Measurements from ENCODE around the gene CEBPE.

Gene CEBPE

GRCh38 chr14:23124337-23124954 lies 5.4 kb upstream of the CEBPE start:
- ATAC-seq = no peak
- TF ChIP-seq, protein P1, sequence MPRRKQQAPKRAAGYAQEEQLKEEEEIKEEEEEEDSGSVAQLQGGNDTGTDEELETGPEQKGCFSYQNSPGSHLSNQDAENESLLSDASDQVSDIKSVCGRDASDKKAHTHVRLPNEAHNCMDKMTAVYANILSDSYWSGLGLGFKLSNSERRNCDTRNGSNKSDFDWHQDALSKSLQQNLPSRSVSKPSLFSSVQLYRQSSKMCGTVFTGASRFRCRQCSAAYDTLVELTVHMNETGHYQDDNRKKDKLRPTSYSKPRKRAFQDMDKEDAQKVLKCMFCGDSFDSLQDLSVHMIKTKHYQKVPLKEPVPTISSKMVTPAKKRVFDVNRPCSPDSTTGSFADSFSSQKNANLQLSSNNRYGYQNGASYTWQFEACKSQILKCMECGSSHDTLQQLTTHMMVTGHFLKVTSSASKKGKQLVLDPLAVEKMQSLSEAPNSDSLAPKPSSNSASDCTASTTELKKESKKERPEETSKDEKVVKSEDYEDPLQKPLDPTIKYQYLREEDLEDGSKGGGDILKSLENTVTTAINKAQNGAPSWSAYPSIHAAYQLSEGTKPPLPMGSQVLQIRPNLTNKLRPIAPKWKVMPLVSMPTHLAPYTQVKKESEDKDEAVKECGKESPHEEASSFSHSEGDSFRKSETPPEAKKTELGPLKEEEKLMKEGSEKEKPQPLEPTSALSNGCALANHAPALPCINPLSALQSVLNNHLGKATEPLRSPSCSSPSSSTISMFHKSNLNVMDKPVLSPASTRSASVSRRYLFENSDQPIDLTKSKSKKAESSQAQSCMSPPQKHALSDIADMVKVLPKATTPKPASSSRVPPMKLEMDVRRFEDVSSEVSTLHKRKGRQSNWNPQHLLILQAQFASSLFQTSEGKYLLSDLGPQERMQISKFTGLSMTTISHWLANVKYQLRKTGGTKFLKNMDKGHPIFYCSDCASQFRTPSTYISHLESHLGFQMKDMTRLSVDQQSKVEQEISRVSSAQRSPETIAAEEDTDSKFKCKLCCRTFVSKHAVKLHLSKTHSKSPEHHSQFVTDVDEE (CRISPR knock-in tag; IDR thresholded peaks at IDR 0.05) = no peak
- TF ChIP-seq ARNTL (CRISPR knock-in tag; IDR thresholded peaks at IDR 0.05; ENCODE audit: borderline replicate concordance, low read depth) = no peak
- no peak for TF ChIP-seq ZC3H10 (CRISPR knock-in tag; IDR thresholded peaks at IDR 0.05)
- TF ChIP-seq BACH2 (CRISPR knock-in tag; IDR thresholded peaks at IDR 0.05; ENCODE audit: borderline replicate concordance) = no peak
- no peak for TF ChIP-seq ISL1 (CRISPR knock-in tag; IDR thresholded peaks at IDR 0.05)
- TF ChIP-seq CSDC2 (CRISPR knock-in tag; IDR thresholded peaks at IDR 0.05) = no peak
- no peak for TF ChIP-seq ZFP30 (CRISPR knock-in tag; IDR thresholded peaks at IDR 0.05)
- no peak for TF ChIP-seq OSR1 (CRISPR knock-in tag; IDR thresholded peaks at IDR 0.05)
- no peak for TF ChIP-seq CREB5 (CRISPR knock-in tag; IDR thresholded peaks at IDR 0.05; ENCODE audit: low read depth)
- TF ChIP-seq TOX (CRISPR knock-in tag; IDR thresholded peaks at IDR 0.05; ENCODE audit: borderline replicate concordance) = no peak

DNA sequence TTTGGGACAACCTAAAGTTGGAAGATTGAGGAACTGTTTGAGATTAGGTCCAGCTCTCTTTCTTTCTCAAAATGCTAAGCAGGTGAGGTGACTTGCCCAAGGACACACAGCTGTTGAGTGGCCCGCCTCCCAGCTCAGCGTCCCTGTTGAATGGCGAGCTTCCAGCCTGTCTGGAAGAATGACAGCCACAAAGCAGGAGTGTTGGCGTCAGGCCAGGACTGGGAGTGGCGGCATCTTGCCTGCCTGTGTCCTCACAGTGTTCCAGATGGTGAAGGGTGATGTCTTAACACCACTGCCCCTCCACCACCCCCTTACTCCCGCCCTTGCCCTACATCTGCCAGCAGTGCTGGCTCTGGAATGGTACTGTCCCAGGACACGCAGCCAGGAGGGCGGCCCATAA lies 4.4 kb upstream of the CEBPE start:
- ATAC-seq = no peak
- TF ChIP-seq OSR1 (CRISPR knock-in tag; IDR thresholded peaks at IDR 0.05) = no peak
- no peak for TF ChIP-seq TCF4 (CRISPR knock-in tag; IDR thresholded peaks at IDR 0.05; ENCODE audit: borderline replicate concordance)
- TF ChIP-seq SNAI2 (CRISPR knock-in tag; IDR thresholded peaks at IDR 0.05) = no peak
- no peak for TF ChIP-seq ZNF70 (CRISPR knock-in tag; IDR thresholded peaks at IDR 0.05)
- no peak for TF ChIP-seq ZC3H10 (CRISPR knock-in tag; IDR thresholded peaks at IDR 0.05)
- no peak for TF ChIP-seq ZNF8 (CRISPR knock-in tag; IDR thresholded peaks at IDR 0.05)

- no peak for ATAC-seq
- TF ChIP-seq TCF4 (CRISPR knock-in tag; IDR thresholded peaks at IDR 0.05; ENCODE audit: borderline replicate concordance) (no peak), PATZ1 (CRISPR knock-in tag; IDR thresholded peaks at IDR 0.05; ENCODE audit: borderline replicate concordance) (no peak), GLIS3 (CRISPR knock-in tag; IDR thresholded peaks at IDR 0.05) (no peak), PPARA (CRISPR knock-in tag; IDR thresholded peaks at IDR 0.05; ENCODE audit: borderline replicate concordance) (no peak), ZNF70 (CRISPR knock-in tag; IDR thresholded peaks at IDR 0.05) (no peak), OSR1 (CRISPR knock-in tag; IDR thresholded peaks at IDR 0.05) (no peak), ARNTL (CRISPR knock-in tag; IDR thresholded peaks at IDR 0.05; ENCODE audit: borderline replicate concordance, low read depth) (no peak), TOX (CRISPR knock-in tag; IDR thresholded peaks at IDR 0.05; ENCODE audit: borderline replicate concordance) (no peak), BACH2 (CRISPR knock-in tag; IDR thresholded peaks at IDR 0.05; ENCODE audit: borderline replicate concordance) (no peak), ESRRG (CRISPR knock-in tag; IDR thresholded peaks at IDR 0.05) (no peak), CREB5 (CRISPR knock-in tag; IDR thresholded peaks at IDR 0.05; ENCODE audit: low read depth) (no peak), ZNF8 (CRISPR knock-in tag; IDR thresholded peaks at IDR 0.05) (no peak), ZFP3 (CRISPR knock-in tag; IDR thresholded peaks at IDR 0.05) (no peak), ZNF565 (CRISPR knock-in tag; conservative IDR thresholded peaks at IDR 0.05; ENCODE audit: low read depth) (no peak)
- TF ChIP-seq, protein P2, sequence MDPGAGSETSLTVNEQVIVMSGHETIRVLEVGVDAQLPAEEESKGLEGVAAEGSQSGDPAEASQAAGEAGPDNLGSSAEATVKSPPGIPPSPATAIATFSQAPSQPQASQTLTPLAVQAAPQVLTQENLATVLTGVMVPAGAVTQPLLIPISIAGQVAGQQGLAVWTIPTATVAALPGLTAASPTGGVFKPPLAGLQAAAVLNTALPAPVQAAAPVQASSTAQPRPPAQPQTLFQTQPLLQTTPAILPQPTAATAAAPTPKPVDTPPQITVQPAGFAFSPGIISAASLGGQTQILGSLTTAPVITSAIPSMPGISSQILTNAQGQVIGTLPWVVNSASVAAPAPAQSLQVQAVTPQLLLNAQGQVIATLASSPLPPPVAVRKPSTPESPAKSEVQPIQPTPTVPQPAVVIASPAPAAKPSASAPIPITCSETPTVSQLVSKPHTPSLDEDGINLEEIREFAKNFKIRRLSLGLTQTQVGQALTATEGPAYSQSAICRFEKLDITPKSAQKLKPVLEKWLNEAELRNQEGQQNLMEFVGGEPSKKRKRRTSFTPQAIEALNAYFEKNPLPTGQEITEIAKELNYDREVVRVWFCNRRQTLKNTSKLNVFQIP (CRISPR knock-in tag; IDR thresholded peaks at IDR 0.05; ENCODE audit: borderline replicate concordance, low read depth) = no peak
Observed at GRCh38 chr14:23122086-23122485, 3.0 kb upstream of the CEBPE start.
